HG02840 (cell line): ENCODE measurements around the gene FGF2.
"Not testable (repeated sequence)": the region's sequence is repeated elsewhere in the genome, so short reads cannot be mapped to it uniquely, and the experiment has no call there.

Experiments used
- ATAC-seq: cut with Tn5 transposase; IDR thresholded peaks from one replicate; pipeline ENCODE4 v1.9.1; 2021; ENCODE audit warnings: mild to moderate bottlenecking, moderate library complexity, moderate number of reproducible peaks; ENCODE audit not compliant: unreplicated experiment, low FRiP score

The FGF2 gene

GRCh38 chr4:122842984-122843531, 16.4 kb downstream of the FGF2 start:
- ATAC-seq, result no peak

DNA sequence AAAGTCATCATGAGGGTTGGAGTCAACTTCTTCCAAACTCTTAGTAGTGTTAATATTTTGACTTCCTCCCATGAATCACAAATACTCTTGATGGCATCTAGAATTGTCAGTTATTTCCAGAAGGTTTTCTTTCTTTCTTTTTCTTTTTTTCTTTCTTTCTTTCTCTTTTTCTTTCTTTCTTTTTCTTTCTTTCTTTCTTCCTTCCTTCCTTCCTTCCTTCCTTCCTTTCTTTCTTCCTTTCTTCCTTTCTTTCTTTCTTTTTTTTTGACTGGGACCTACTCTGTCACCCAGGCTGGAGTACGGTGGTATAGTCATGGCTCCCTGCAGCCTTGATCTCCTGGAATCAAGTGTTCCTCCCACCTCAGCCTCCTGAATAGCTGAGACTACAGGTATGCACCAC, 17.8 kb downstream of the FGF2 start:
- ATAC-seq, result not testable (repeated sequence)

GRCh38 chr4:122845066-122845465, 18.4 kb downstream of the FGF2 start:
- ATAC-seq, result no peak

DNA sequence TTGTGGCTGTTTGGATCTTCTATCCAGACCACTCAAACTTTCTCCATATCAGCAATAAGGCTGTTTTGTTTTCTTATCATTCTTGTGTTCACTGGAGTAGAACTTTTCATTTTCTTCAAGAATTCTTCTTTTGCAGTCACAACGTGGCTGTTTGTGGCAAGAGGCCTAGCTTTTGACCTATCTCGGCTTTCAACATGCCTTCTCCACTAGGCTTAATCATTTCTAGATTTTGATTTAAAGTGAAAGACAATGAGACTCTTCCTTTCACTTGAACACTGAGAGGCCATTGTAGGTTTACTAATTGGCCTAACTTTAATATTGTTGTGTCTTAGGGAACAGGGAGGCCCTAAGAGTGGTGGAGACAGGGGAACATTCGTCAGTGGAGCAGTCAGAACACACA, 19.1 kb downstream of the FGF2 start:
- no peak for ATAC-seq

GRCh38 chr4:122847931-122848330, 21.3 kb downstream of the FGF2 start:
- ATAC-seq, result no peak

DNA sequence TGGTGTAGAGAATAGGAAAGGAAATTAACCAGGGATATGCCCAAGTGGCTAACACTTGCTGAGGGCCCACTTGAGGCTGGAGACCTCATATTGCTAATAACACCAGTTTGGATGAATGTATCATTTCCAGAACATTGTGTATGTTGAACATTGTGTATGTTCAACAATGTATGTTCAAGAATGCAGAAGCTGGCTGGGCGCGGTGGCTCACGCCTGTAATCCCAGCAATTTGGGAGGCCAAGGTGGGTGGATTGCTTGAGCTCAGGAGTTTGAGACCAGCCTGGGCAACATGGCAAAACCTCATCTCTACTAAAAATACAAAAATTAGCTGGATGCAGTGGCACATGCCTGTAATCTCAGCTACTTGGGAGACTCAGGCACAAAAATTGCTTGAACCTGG, 23.2 kb downstream of the FGF2 start:
- ATAC-seq, result not testable (repeated sequence)

GRCh38 chr4:122851568-122851967, 24.9 kb downstream of the FGF2 start:
- no peak for ATAC-seq

- ATAC-seq, result no peak
These were observed 28.1 kb downstream of the FGF2 start for GRCh38 chr4:122854447-122855352.

- no peak for ATAC-seq
These were observed 28.8 kb downstream of the FGF2 start for GRCh38 chr4:122855353-122855890.

- ATAC-seq, result no peak
These were observed 30.5 kb downstream of the FGF2 start for GRCh38 chr4:122857160-122857559.

- ATAC-seq, result no peak
These were observed 32.1 kb downstream of the FGF2 start for GRCh38 chr4:122858705-122859104.

- ATAC-seq, result no peak
These were observed 34.7 kb downstream of the FGF2 start for GRCh38 chr4:122861172-122861943.

GRCh38 chr4:122863639-122864038, 37.0 kb downstream of the FGF2 start:
- no peak for ATAC-seq

- no peak for ATAC-seq
These were observed 38.8 kb downstream of the FGF2 start for GRCh38 chr4:122865425-122865824.

DNA sequence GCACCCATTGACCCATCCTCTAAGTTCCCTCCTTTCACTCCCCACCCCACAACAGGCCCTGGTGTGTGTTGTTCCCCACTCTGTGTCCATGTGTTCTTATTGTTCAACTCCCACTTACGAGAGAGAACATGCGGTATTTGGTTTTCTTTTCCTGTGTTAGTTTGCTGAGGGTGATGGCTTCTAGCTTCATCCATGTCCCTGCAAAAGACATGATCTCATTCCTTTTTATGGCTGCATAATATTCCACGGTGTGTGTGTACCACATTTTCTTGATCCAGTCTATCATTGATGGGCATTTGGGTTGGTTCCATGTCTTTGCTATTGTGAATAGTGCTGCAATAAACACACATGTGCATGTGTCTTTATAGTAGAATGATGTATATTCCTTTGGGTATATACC, 41.6 kb downstream of the FGF2 start:
- ATAC-seq, result not testable (repeated sequence)

DNA sequence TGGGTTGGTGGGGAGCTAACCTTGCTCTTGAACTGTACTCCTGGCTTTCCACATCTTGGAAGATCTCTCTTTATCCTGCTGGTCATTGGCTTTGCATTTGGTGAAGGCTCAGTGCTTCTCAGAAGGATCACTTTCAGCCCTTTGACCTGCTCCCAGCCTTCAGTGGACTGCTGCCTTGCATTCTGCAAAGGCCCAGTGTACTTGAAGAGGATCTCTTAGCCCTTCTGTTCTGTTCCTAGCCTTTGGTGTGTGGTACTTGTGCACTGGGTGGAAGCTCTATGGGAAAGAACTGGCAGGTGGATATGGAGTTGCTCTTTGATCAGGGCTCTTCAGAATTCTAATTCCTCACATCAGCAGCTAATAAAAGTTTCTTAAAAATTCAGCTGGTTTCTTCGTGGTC, 46.5 kb downstream of the FGF2 start:
- no peak for ATAC-seq

DNA sequence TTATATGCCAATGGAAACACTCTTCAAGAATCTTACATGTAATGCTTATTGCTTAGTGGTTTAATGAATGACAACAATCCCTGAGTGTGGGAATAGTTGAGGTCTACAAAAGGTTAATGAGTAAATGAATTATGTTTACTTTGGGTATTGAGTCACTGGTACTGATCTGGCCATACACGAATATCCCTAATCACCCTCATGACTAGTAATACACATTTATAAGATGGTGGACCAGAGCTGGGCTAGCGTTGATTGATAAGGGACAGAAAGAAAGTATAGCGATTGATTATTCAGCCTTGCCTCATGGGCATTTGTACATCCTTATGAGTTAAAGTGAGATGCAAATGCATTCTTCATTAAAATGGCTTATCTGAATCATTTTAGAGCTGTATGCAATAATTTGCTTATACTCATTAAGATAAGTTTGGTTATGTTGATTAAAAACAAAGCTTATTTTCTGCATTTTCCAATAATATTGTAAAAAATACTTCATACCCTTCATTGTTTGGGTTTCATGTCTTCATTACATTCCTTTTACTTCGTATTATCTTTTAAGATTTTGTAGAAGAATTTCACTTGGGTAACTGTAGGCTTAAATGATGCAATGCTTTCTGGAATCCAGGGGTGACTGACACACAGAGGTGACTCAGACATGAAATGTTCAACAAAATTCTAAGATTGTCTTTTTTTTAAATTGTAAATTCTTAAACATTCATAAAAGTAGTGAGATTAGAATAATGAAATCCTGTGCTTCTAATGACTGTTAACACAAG, 47.4 kb downstream of the FGF2 start:
- no peak for ATAC-seq

DNA sequence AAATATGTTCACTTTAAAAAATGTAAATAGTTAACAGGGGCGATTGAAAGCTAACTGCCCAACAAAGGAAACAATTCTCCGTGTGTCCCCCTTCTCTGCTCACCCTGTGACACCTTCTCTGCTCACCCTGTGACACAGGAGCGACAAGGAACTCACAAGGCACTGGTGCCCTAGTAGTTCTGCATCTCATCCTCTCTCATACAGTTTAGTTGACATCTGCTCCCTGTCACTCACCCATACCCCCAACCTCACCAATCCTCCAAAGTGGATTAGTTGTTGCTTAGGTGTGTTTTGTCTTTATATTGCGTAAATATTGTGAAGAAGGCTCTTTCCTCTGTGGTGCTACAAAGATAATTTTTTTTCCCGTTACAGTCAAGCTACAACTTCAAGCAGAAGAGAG, 49.3 kb downstream of the FGF2 start:
- ATAC-seq, result no peak

- no peak for ATAC-seq
These were observed 49.8 kb downstream of the FGF2 start for GRCh38 chr4:122876456-122876855.

DNA sequence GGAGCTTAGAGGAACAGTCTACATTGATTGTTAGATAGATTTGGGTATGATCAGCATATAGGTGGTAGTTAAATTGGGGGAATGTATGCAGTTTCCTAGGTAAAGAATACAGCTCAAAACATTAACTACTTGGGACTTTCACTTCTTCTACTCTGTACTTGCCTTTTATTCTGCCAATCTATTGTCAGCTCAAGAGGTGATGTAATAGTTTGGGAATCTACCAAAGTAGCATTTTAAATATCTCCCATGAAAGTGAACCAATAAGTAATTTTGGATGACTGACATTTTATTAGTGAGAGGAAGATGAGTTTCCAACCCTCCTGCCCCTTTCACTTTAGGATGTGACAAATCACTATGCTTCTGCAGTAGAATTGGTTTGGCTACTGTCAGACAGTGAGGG, 52.4 kb downstream of the FGF2 start:
- ATAC-seq, result no peak
